Liver (tissue), 9 donors: ENCODE data around the gene CCR7. TPM values are rescaled to one million over a fixed set of nuclear protein-coding genes. Genes with fewer than 3 reads are reported as not detected.

ENCODE experiments used
- DNase-seq: peaks from one replicate; pipeline ENCODE4 v3.0.0-alpha.2; 2017; ENCODE audit warnings: low spot score
- H3K27ac ChIP-seq, 2 donors: one replicate each; pipeline ENCODE4 v1.7.0; 2013; ENCODE audit warnings: inconsistent platforms in 2 of 2, low read length in 2 of 2, control low read depth in 1 of 2, low read depth in 1 of 2, mild to moderate bottlenecking in 1 of 2
- H3K27me3 ChIP-seq, 4 donors: one replicate each; pipeline versions ENCODE4 v1.6.1 to v1.7.0; 2013; ENCODE audit warnings: low read length in 3 of 4, inconsistent platforms in 1 of 4, mild to moderate bottlenecking in 1 of 4, moderate library complexity in 1 of 4; ENCODE audit not compliant: control insufficient read depth in 4 of 4, insufficient read depth in 4 of 4
- H3K36me3 ChIP-seq, 4 donors: one replicate each; pipeline versions ENCODE4 v1.6.1 to v1.7.0; 2013; ENCODE audit warnings: low read length in 3 of 4, mild to moderate bottlenecking in 3 of 4, low read depth in 1 of 4, moderate library complexity in 1 of 4; ENCODE audit not compliant: control insufficient read depth in 4 of 4, insufficient read depth in 3 of 4
- H3K4me1 ChIP-seq, 4 donors: one replicate each; pipeline versions ENCODE4 v1.6.1 to v1.7.0; 2013; ENCODE audit warnings: low read length in 3 of 4, mild to moderate bottlenecking in 3 of 4, moderate library complexity in 1 of 4; ENCODE audit not compliant: control insufficient read depth in 4 of 4, insufficient read depth in 4 of 4
- H3K4me3 ChIP-seq, 3 donors: one replicate each; pipeline versions ENCODE4 v1.6.1 to v1.7.0; 2013; ENCODE audit warnings: low read length in 3 of 3, control low read depth in 1 of 3, low read depth in 1 of 3, mild to moderate bottlenecking in 1 of 3
- H3K9ac ChIP-seq, 2 donors: one replicate each; pipeline ENCODE4 v1.7.0; 2013; ENCODE audit warnings: low read length in 2 of 2, mild to moderate bottlenecking in 2 of 2, moderate library complexity in 2 of 2, control low read depth in 1 of 2, low read depth in 1 of 2
- H3K9me3 ChIP-seq, 4 donors: one replicate each; pipeline versions ENCODE4 v1.6.1 to v1.7.0; 2013; ENCODE audit warnings: low read length in 3 of 4; ENCODE audit not compliant: control insufficient read depth in 4 of 4
- ATF3 ChIP-seq: IDR thresholded peaks from 2 replicates; pipeline ENCODE4 v1.6.1; 2016; ENCODE audit warnings: antibody characterized with exemption
- CTCF ChIP-seq: fragments of 150-350 bp; IDR thresholded peaks from 2 replicates; pipeline ENCODE4 v1.5.1; 2017; ENCODE audit warnings: improper control_type of control experiment, low read depth, low read length; ENCODE audit not compliant: missing input control
- EGR1 ChIP-seq, 2 donors: IDR thresholded peaks; 2 replicates each; pipeline ENCODE4 v1.6.1; 2016 to 2018; ENCODE audit warnings: antibody characterized with exemption in 2 of 2, low read depth in 2 of 2
- FOXA1 ChIP-seq: IDR thresholded peaks from 2 replicates; pipeline ENCODE4 v1.6.1; 2016; ENCODE audit warnings: antibody characterized with exemption
- FOXA2 ChIP-seq: IDR thresholded peaks from 2 replicates; pipeline ENCODE4 v1.6.1; 2016; ENCODE audit warnings: antibody characterized with exemption
- GABPA ChIP-seq, 2 donors: IDR thresholded peaks in 1 of 2; conservative IDR thresholded peaks in 1 of 2; 2 replicates each; pipeline ENCODE4 v1.6.1; 2016; ENCODE audit warnings: antibody characterized with exemption in 2 of 2, mild to moderate bottlenecking in 1 of 2, moderate library complexity in 1 of 2
- HNF4A ChIP-seq, 2 donors: conservative IDR thresholded peaks; 2 replicates each; pipeline ENCODE4 v1.6.1; 2016; ENCODE audit warnings: antibody characterized with exemption in 2 of 2, mild to moderate bottlenecking in 2 of 2
- HNF4G ChIP-seq: IDR thresholded peaks from 2 replicates; pipeline ENCODE4 v1.6.1; 2016; ENCODE audit warnings: antibody characterized with exemption
- JUND ChIP-seq, 2 donors: IDR thresholded peaks; 2 replicates each; pipeline ENCODE4 v1.6.1; 2016; ENCODE audit warnings: antibody characterized with exemption in 2 of 2
- MAX ChIP-seq: IDR thresholded peaks from 2 replicates; pipeline ENCODE4 v1.6.1; 2016; ENCODE audit warnings: antibody characterized with exemption
- NR2F2 ChIP-seq: IDR thresholded peaks from 2 replicates; pipeline ENCODE4 v1.6.1; 2016; ENCODE audit warnings: antibody characterized with exemption
- RAD21 ChIP-seq, 2 donors: IDR thresholded peaks; 2 replicates each; pipeline ENCODE4 v1.6.1; 2016; ENCODE audit warnings: antibody characterized with exemption in 2 of 2, mild to moderate bottlenecking in 2 of 2
- REST ChIP-seq: IDR thresholded peaks from 2 replicates; pipeline ENCODE4 v1.6.1; 2016; ENCODE audit warnings: antibody characterized with exemption, mild to moderate bottlenecking
- RXRA ChIP-seq, 2 donors: IDR thresholded peaks; 2 replicates each; pipeline ENCODE4 v1.6.1; 2017 to 2018; ENCODE audit warnings: antibody characterized with exemption in 2 of 2, mild to moderate bottlenecking in 1 of 2
- SP1 ChIP-seq: IDR thresholded peaks from 2 replicates; pipeline ENCODE4 v1.6.1; 2018; ENCODE audit warnings: antibody characterized with exemption, mild to moderate bottlenecking
- TAF1 ChIP-seq: conservative IDR thresholded peaks from 2 replicates; pipeline ENCODE4 v1.6.1; 2016; ENCODE audit warnings: antibody characterized with exemption, mild to moderate bottlenecking
- YY1 ChIP-seq: IDR thresholded peaks from 2 replicates; pipeline ENCODE4 v1.6.1; 2016; ENCODE audit warnings: antibody characterized with exemption, mild to moderate bottlenecking
- ZBTB33 ChIP-seq: IDR thresholded peaks from 2 replicates; pipeline ENCODE4 v1.6.1; 2016; ENCODE audit warnings: antibody characterized with exemption
- WGBS: extraction: QIAGEN DNeasy Blood & Tissue Kit; methylation state at CpG from one replicate; pipeline ENCODE4 v1.1.7; 2013; 5-methylcytosine and 5-hydroxymethylcytosine counted together
- polyA plus RNA-seq, 2 donors: library from polyadenylated mRNA; stranded (reverse) in 1 of 2; unstranded in 1 of 2; fragments of 200-250 nt in 1 of 2; fragments of >200 nt in 1 of 2; fragmentation: Nextera tagmentation in 1 of 2; extraction: Ambion mirVana in 1 of 2; gene quantifications; one replicate each; pipeline versions ENCODE4 v1.2.1 to v1.2.3, GENCODE V29; 2013 to 2015
- total RNA-seq, 2 donors: library from RNA; depleted of rRNA; stranded (reverse); fragments of >200 nt; gene quantifications; one replicate each; pipeline ENCODE4 v1.2.3, GENCODE V29; 2014
- donor health status: healthy.
- donor health status: healthy.
- donor health status: healthy.
- donor health status: healthy.
- donor health status: healthy.

CCR7 gene
- total and polyA plus RNA-seq, 4 donors: 0.08 to 0.89 (median 0.28) TPM

GRCh38 chr17:40553694-40554534 lies 11.4 kb downstream of the CCR7 start:
- TF ChIP-seq EGR1 (IDR thresholded peaks at IDR 0.05; ENCODE audit: low read depth in 2 of 2): no peak
- TF ChIP-seq MAX: no peak
- TF ChIP-seq YY1: no peak
- no peak for TF ChIP-seq NR2F2
- no peak for TF ChIP-seq REST
- TF ChIP-seq FOXA1: no peak
- TF ChIP-seq CTCF: no peak
- no peak for TF ChIP-seq ATF3
- TF ChIP-seq HNF4A (conservative IDR thresholded peaks at IDR 0.05): no peak
- TF ChIP-seq FOXA2: no peak
- TF ChIP-seq SP1: no peak
- no peak for TF ChIP-seq RXRA (IDR thresholded peaks at IDR 0.05)
- no peak for TF ChIP-seq TAF1
- TF ChIP-seq GABPA (IDR thresholded peaks at IDR 0.05 in 1 of 2, conservative IDR thresholded peaks at IDR 0.05 in 1 of 2): no peak
- no peak for TF ChIP-seq ZBTB33
- no peak for TF ChIP-seq RAD21 (IDR thresholded peaks at IDR 0.05)
- no peak for TF ChIP-seq HNF4G
- TF ChIP-seq JUND (IDR thresholded peaks at IDR 0.05): no peak
- H3K27ac ChIP-seq: peak overlapping the region; percentile 90 to 94
- H3K4me1 ChIP-seq: peaks cover 23 to 47% (median 38%) of the 10 kb centered on the region in 4 donors
- no peaks in the 10 kb centered on the region for H3K9me3 ChIP-seq
- no peaks in the 10 kb centered on the region for H3K27me3 ChIP-seq
- H3K4me3 ChIP-seq: no peak overlapping the region
- 68% methylated on average over 19 of the region's 19 CpGs for WGBS
- no peaks in the 10 kb centered on the region for H3K36me3 ChIP-seq
- peak; percentile 29 for DNase-seq
- no peak overlapping the region for H3K9ac ChIP-seq
